Activated naive CD4-positive, alpha-beta T cell treated with anti-CD3 and anti-CD28 coated beads for 36 hours (primary cell): ENCODE results near the gene ACKR2. TPM values are rescaled to one million over a fixed set of nuclear protein-coding genes. Genes with fewer than 3 reads are reported as not detected.
A peak's percentile ranks its signal among the peaks of the same experiment; 100 is the strongest.
"Not testable (repeated sequence)": the region's sequence is repeated elsewhere in the genome, so short reads cannot be mapped to it uniquely, and the experiment has no call there.

Experiments
- CTCF ChIA-PET: fragments of 350-600 bp; sonication (Branson Sonifier 250); formaldehyde crosslinking; loops from one replicate; lab custom pipeline; 2021; ENCODE audit warnings: antibody characterized with exemption; lab: Charles Lee
- DNase-seq: peaks from one replicate; pipeline ENCODE4 v3.0.0-alpha.2; 2020
- H3K27ac Mint-ChIP-seq: one replicate; pipeline ENCODE4 v1.8.0; 2021; ENCODE audit warnings: mild to moderate bottlenecking, mixed read lengths
- H3K27me3 Mint-ChIP-seq: one replicate; pipeline ENCODE4 v1.8.0; 2021; ENCODE audit warnings: low read depth, mixed read lengths
- H3K36me3 Mint-ChIP-seq: one replicate; pipeline ENCODE4 v1.8.0; 2021; ENCODE audit warnings: low read depth, mixed read lengths
- H3K4me1 Mint-ChIP-seq: one replicate; pipeline ENCODE4 v1.8.0; 2021; ENCODE audit warnings: low read depth, mixed read lengths
- H3K4me3 Mint-ChIP-seq: one replicate; pipeline ENCODE4 v1.8.0; 2021; ENCODE audit warnings: mild to moderate bottlenecking, moderate library complexity, mixed read lengths
- H3K9me3 Mint-ChIP-seq: one replicate; pipeline ENCODE4 v1.8.0; 2021; ENCODE audit warnings: mixed read lengths
- intact Hi-C: fragments of 100-400 bp; cut with micrococcal nuclease; formaldehyde crosslinking; loops from one replicate; pipeline ENCODE4 v1.15.1; 2023
- total RNA-seq, 2 experiments: library from RNA; stranded (reverse); gene quantifications; one replicate each; pipeline ENCODE4 v1.2.3, GENCODE V29; 2021

The ACKR2 gene
- total RNA-seq, 2 experiments from 2014 or later, result 0.42 to 0.76 TPM

GRCh38 chr3:42873221-42873982, 64.2 kb downstream of the ACKR2 start:
- H3K27me3 Mint-ChIP-seq, result no peaks in the 10 kb centered on the region
- intact Hi-C loops, result no loop called here
- no peaks in the 10 kb centered on the region for H3K9me3 Mint-ChIP-seq

DNA sequence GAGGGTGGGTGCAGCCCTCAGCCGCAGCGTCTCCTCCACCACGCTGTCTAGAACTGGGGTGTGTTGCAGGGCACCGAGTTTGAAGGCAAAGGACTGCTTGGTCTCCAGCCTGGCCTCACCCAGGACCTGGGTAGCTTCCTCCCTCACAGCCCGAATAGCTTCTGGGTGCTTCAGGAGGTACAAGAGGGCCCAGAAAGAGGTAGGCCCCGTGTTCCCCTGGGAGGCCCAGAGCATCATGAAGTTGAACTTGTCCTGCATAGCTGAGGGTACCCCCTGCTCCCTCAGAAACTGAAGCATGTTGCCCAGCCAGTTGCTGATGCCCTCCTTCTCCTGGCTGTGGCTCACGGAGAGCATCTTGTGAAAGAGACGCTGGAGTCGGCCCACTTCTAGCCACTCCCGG, 65.5 kb downstream of the ACKR2 start:
- H3K4me1 Mint-ChIP-seq, result no peaks in the 10 kb centered on the region
- H3K27ac Mint-ChIP-seq, result no peak overlapping the region
- H3K36me3 Mint-ChIP-seq, result no peaks in the 10 kb centered on the region
- H3K4me3 Mint-ChIP-seq, result no peak overlapping the region
- intact Hi-C loops, result no loop called here
- no peaks in the 10 kb centered on the region for H3K27me3 Mint-ChIP-seq
- no peak for DNase-seq
- H3K9me3 Mint-ChIP-seq, result no peaks in the 10 kb centered on the region
- CTCF ChIA-PET, result interaction anchor here (0.6 kb wide), 1 partner anchor 776 kb away, joined by 3 read pairs; no protein-coding TSS in a partner anchor

More at GRCh38 chr3:42873221-42873982, 64.2 kb downstream of the ACKR2 start:
- Mint-ChIP-seq H3K27ac (no peak overlapping the region), H3K4me1 (no peaks in the 10 kb centered on the region), H3K4me3 (no peak overlapping the region), H3K36me3 (no peaks in the 10 kb centered on the region)
- CTCF ChIA-PET, result interaction anchor here (0.6 to 1.3 kb wide), 2 partner anchors 34 to 42 kb away, joined by 3 to 5 read pairs; no protein-coding TSS in a partner anchor
- DNase-seq, result no peak

DNA sequence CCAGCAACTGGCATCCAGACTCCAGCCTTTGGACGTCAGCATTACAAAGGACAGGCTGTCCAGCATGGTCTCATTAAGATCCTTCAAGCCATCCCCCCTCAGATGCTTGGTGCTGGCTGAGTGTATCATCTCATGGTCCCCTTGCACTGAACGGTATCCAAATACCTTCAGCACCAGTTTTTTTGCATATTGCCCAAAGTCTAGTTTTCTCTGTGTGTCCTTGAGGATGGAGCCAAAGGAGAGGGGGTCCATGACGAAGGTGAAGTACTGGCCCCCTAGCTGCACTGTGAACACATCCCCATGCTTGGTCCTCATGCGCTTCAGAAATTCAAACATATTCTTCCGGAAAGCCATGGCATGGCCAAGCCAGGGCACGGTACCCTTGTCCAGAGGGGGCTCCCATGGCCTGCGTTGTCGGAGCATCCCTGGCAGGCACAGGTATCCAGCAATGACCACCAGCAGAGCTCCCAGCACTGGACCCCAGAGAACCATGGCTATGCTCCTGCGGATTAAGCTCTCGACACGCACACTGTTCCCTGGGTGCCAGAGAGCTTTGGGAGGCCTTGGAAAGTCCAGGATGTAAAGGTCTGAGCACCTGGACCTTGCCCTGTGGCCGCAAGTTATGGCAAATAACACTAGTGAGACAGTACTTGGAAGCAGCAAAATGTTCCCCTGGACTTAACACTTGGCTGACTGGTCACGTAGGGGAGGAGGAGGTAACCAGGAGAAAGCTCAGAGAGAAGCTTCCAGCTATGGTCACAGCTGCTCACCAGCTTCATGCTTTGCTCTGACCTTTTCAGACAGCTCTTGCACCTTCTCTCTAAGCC, 66.3 kb downstream of the ACKR2 start, which contains the start of gene CYP8B1:
CYP8B1 (minus strand) TSS at position 555 of the 827 bp plus-strand sequence; CDS start at position 492, 63 bp downstream.
- Mint-ChIP-seq H3K4me1 (no peaks in the 10 kb centered on the region), H3K27ac (no peak within 1 kb of the TSS), H3K9me3 (no peaks in the 10 kb centered on the region), H3K4me3 (no peak within 1 kb of the TSS), H3K36me3 (no peaks in the 10 kb centered on the region), H3K27me3 (no peaks in the 10 kb centered on the region)
- CTCF ChIA-PET, result interaction anchor here (0.6 to 1.0 kb wide), 2 partner anchors 44 to 775 kb away, joined by 3 read pairs; no protein-coding TSS in a partner anchor
- intact Hi-C loops, result no loop called here
- DNase-seq, result no peak

GRCh38 chr3:42876401-42876800, 67.2 kb downstream of the ACKR2 start:
- intact Hi-C loops, result no loop called here
- CTCF ChIA-PET, result interaction anchor here (1.0 kb wide), 1 partner anchor 45 kb away, joined by 3 read pairs; no protein-coding TSS in a partner anchor
- peaks cover 5% of the 10 kb centered on the region for H3K4me1 Mint-ChIP-seq
- H3K36me3 Mint-ChIP-seq, result no peaks in the 10 kb centered on the region
- DNase-seq, result no peak
- H3K27me3 Mint-ChIP-seq, result no peaks in the 10 kb centered on the region
- no peak overlapping the region for H3K4me3 Mint-ChIP-seq
- H3K9me3 Mint-ChIP-seq, result no peaks in the 10 kb centered on the region
- H3K27ac Mint-ChIP-seq, result no peak overlapping the region

DNA sequence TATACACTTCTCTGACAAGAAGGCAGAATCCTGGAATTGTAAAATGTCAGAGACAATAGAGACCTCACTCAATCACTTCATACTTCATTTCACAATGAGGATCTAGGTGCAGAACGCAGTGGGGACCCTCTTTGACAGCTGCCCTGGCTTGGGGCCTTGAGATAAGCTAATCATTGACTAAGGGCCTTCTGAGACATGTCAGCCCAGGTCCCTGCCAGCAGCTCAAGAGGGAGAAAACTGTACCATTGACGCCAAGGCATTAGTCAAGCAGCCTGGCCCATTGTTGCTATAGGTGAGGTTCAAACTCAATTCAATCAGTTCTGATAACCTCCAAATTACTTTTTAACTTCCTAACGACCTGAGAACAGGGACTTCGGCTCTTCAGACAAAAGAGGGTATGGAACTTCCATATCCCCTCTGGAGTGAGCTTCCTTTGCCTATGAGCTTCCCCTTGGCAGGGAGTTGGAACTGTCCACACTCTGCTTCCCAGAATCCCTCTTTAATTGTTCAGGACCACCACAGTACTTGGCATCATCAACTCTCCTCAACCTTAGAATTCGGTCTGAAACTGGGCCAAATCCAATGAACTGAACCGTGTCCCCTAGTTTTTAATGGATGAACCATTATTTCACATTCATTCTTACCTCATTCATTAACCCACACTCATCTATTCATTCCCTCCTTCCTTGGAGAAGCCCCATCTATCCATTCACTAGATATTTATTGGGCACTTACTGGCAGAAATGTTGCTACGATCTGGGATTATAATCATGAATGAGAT, 67.9 kb downstream of the ACKR2 start:
- Mint-ChIP-seq H3K27ac (no peak overlapping the region), H3K4me3 (no peak overlapping the region), H3K9me3 (no peaks in the 10 kb centered on the region), H3K36me3 (no peaks in the 10 kb centered on the region), H3K4me1 (peaks cover 6% of the 10 kb centered on the region), H3K27me3 (no peaks in the 10 kb centered on the region)
- intact Hi-C loops, result no loop called here
- CTCF ChIA-PET, result interaction anchor here (0.6 to 2.4 kb wide), 2 partner anchors 8 to 1074 kb away, joined by 3 to 7 read pairs; no protein-coding TSS in a partner anchor
- DNase-seq, result no peak

GRCh38 chr3:42877881-42878280, 68.6 kb downstream of the ACKR2 start:
- no peaks in the 10 kb centered on the region for H3K9me3 Mint-ChIP-seq
- DNase-seq, result no peak
- H3K4me1 Mint-ChIP-seq, result peaks cover 6% of the 10 kb centered on the region
- no peak overlapping the region for H3K4me3 Mint-ChIP-seq
- H3K36me3 Mint-ChIP-seq, result no peaks in the 10 kb centered on the region
- CTCF ChIA-PET, result interaction anchor here (0.9 to 2.6 kb wide), 5 partner anchors 9 to 134 kb away, joined by 3 to 13 read pairs (median 6); no protein-coding TSS in a partner anchor
- no peaks in the 10 kb centered on the region for H3K27me3 Mint-ChIP-seq
- no peak overlapping the region for H3K27ac Mint-ChIP-seq
- intact Hi-C loops, result no loop called here

DNA sequence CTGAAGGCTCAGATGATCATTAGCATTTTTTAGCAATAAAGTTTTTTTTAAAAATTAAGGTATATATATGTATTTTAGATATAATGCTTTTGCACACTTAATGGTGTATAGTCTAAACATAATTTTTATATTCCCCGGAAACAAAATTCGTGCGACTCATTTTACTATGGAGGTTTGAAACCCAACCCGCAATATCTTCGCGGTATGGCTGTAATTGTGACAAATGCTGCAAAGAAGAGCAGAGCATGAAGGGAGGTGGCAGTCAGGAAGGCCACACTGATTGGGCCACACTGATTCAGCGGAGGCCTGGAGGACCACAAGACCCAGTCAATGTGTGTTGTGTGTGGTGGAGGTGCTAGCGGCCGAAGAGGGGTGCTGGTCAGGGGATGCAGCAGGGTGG, 70.9 kb downstream of the ACKR2 start:
- Mint-ChIP-seq H3K4me3 (peak overlapping the region; percentile 75), H3K27me3 (no peaks in the 10 kb centered on the region), H3K4me1 (peaks cover 10% of the 10 kb centered on the region), H3K36me3 (no peaks in the 10 kb centered on the region), H3K27ac (no peak overlapping the region), H3K9me3 (no peaks in the 10 kb centered on the region)
- CTCF ChIA-PET, result interaction anchor here (1.3 to 2.6 kb wide), 2 partner anchors 49 to 61 kb away, joined by 3 to 13 read pairs; no protein-coding TSS in a partner anchor
- no peak for DNase-seq
- intact Hi-C loops, result loop anchor here (2.0 to 5.0 kb wide), 2 partner anchors 41 to 378 kb away; partner anchors contain the start of gene VIPR1

GRCh38 chr3:42880601-42881451, 71.6 kb downstream of the ACKR2 start:
- Mint-ChIP-seq H3K9me3 (no peaks in the 10 kb centered on the region), H3K4me3 (peak overlapping the region; percentile 75), H3K36me3 (no peaks in the 10 kb centered on the region), H3K4me1 (peaks cover 10% of the 10 kb centered on the region), H3K27me3 (no peaks in the 10 kb centered on the region), H3K27ac (no peak overlapping the region)
- intact Hi-C loops, result loop anchor here (1.0 to 5.0 kb wide), 7 partner anchors 24 to 379 kb away; partner anchors contain the start of genes HIGD1A and VIPR1
- CTCF ChIA-PET, result interaction anchor here (0.6 to 2.0 kb wide), 10 partner anchors 11 to 135 kb away, joined by 3 to 19 read pairs (median 4); no protein-coding TSS in a partner anchor
- DNase-seq, result peak; percentile 91

GRCh38 chr3:42883251-42883930, 74.1 kb downstream of the ACKR2 start:
- not testable (repeated sequence) for H3K27me3 Mint-ChIP-seq, H3K27ac Mint-ChIP-seq, H3K9me3 Mint-ChIP-seq, H3K4me3 Mint-ChIP-seq, H3K36me3 Mint-ChIP-seq
- intact Hi-C loops, result loop anchor here (5.0 kb wide), 1 partner anchor 381 kb away; the partner anchor contains the start of gene VIPR1
- peak; percentile 15 for DNase-seq
- CTCF ChIA-PET, result interaction anchor here (0.7 to 1.0 kb wide), 2 partner anchors 52 to 440 kb away, joined by 3 to 5 read pairs; no protein-coding TSS in a partner anchor
- peaks cover 10% of the 10 kb centered on the region for H3K4me1 Mint-ChIP-seq

GRCh38 chr3:42884324-42884723, 75.1 kb downstream of the ACKR2 start:
- CTCF ChIA-PET, result no interaction called here
- Mint-ChIP-seq H3K36me3 (no peaks in the 10 kb centered on the region), H3K9me3 (no peaks in the 10 kb centered on the region), H3K4me1 (peaks cover 10% of the 10 kb centered on the region), H3K27me3 (peaks cover 4% of the 10 kb centered on the region), H3K27ac (no peak overlapping the region), H3K4me3 (no peak overlapping the region)
- DNase-seq, result no peak
- intact Hi-C loops, result loop anchor here (5.0 kb wide), 1 partner anchor 382 kb away; the partner anchor contains the start of gene VIPR1
